HT-29 (cell line): ENCODE data around the gene TRAPPC6A. TPM values are rescaled to one million over a fixed set of nuclear protein-coding genes. Genes with fewer than 3 reads are reported as not detected.
"Not testable (repeated sequence)": the region's sequence is repeated elsewhere in the genome, so short reads cannot be mapped to it uniquely, and the experiment has no call there.

Experiments used
- DNase-seq: peaks from one replicate; pipeline ENCODE4 v3.0.0-alpha.2; 2015; ENCODE audit warnings: low spot score
- total RNA-seq: library from RNA; depleted of rRNA; stranded (reverse); fragments of >200 nt; shearing (Covaris generic); gene quantifications from 2 replicates; pipeline ENCODE4 v1.2.3, GENCODE V29; 2014

The TRAPPC6A gene
- total RNA-seq, 1 experiment from 2014 or later: 34.2 TPM

- peak; percentile 76 for DNase-seq
These were observed 47.0 kb downstream of the TRAPPC6A start for GRCh38 chr19:45130888-45131615.

- no peak for DNase-seq
These were observed 47.8 kb downstream of the TRAPPC6A start for GRCh38 chr19:45130236-45130635.

GRCh38 chr19:45128806-45129205 is 49.2 kb downstream of the TRAPPC6A start:
- no peak for DNase-seq

GRCh38 chr19:45128146-45128545 is 49.9 kb downstream of the TRAPPC6A start:
- no peak for DNase-seq

GRCh38 chr19:45126654-45127053 is 51.4 kb downstream of the TRAPPC6A start:
- no peak for DNase-seq

GRCh38 chr19:45125975-45126493 is 52.0 kb downstream of the TRAPPC6A start:
- DNase-seq: peak; percentile 92

- no peak for DNase-seq
These were observed 52.7 kb downstream of the TRAPPC6A start for GRCh38 chr19:45125360-45125759.

GRCh38 chr19:45124021-45124420 is 54.0 kb downstream of the TRAPPC6A start:
- no peak for DNase-seq

GRCh38 chr19:45123440-45123850 is 54.6 kb downstream of the TRAPPC6A start:
- DNase-seq: peak; percentile 52

- DNase-seq: no peak
These were observed 55.2 kb downstream of the TRAPPC6A start for GRCh38 chr19:45122832-45123231.

- DNase-seq: no peak
These were observed 56.2 kb downstream of the TRAPPC6A start for GRCh38 chr19:45121827-45122345.

GRCh38 chr19:45119582-45119981 is 58.5 kb downstream of the TRAPPC6A start:
- no peak for DNase-seq

- DNase-seq: not testable (repeated sequence)
These were observed 59.3 kb downstream of the TRAPPC6A start for GRCh38 chr19:45118591-45119355.

- DNase-seq: no peak
These were observed 59.9 kb downstream of the TRAPPC6A start for GRCh38 chr19:45118106-45118505.

- DNase-seq: no peak
These were observed 60.4 kb downstream of the TRAPPC6A start for GRCh38 chr19:45117671-45118070.

GRCh38 chr19:45117167-45117594 is 60.9 kb downstream of the TRAPPC6A start:
- DNase-seq: no peak

- DNase-seq: no peak
These were observed 62.0 kb downstream of the TRAPPC6A start for GRCh38 chr19:45115809-45116615.

GRCh38 chr19:45114116-45114515 is 63.9 kb downstream of the TRAPPC6A start:
- no peak for DNase-seq

GRCh38 chr19:45113628-45114027 is 64.4 kb downstream of the TRAPPC6A start:
- DNase-seq: peak; percentile 65
